Adipose tissue (tissue), 3 donors: ENCODE data around the gene PCDHGA8. TPM values are rescaled to one million over a fixed set of nuclear protein-coding genes. Genes with fewer than 3 reads are reported as not detected.

Experiments used
- polyA plus RNA-seq, 3 donors: library from polyadenylated mRNA; stranded (reverse); fragments of 200-250 nt; gene quantifications; one replicate each; pipeline ENCODE4 v1.2.3, GENCODE V29; 2013
- donor health status: healthy with polysubstance abuse.
- donor health status: Bipolar disorder and iron deficiency.
- donor health status: healthy.

The PCDHGA8 gene
- polyA plus RNA-seq, 3 donors: 0.07 to 0.45 (median 0.10) TPM

Other genes with a start within 250 kb of the PCDHGA8 start
- gene PCDHB6, start 242.6 kb upstream of the PCDHGA8 start, polyA plus RNA-seq: under 1 TPM in 2 of 3 donors, not detected in 1; 0.33 to 0.46 TPM
- gene PCDHB7, start 220.0 kb upstream of the PCDHGA8 start, polyA plus RNA-seq: 1 to 10 TPM in 1 of 3 donors, under 1 TPM in 2; 0.20 to 1.5 (median 0.79) TPM
- 1 to 10 TPM in 1 of 3 donors, under 1 TPM in 1, not detected in 1; 0.42 to 1.2 TPM for gene PCDHB8, start 214.8 kb upstream of the PCDHGA8 start, polyA plus RNA-seq
- gene PCDHB16, start 210.2 kb upstream of the PCDHGA8 start, polyA plus RNA-seq: 1 to 10 TPM in 1 of 3 donors, under 1 TPM in 2; 0.72 to 1.4 (median 0.90) TPM
- gene PCDHB9, start 205.5 kb upstream of the PCDHGA8 start, polyA plus RNA-seq: under 1 TPM; 0.38 to 0.88 (median 0.79) TPM
- gene PCDHB10, start 200.3 kb upstream of the PCDHGA8 start, polyA plus RNA-seq: 1 to 10 TPM in 1 of 3 donors, under 1 TPM in 2; 0.41 to 1.1 (median 0.67) TPM
- 1 to 10 TPM in 2 of 3 donors, under 1 TPM in 1; 0.45 to 1.4 (median 1.0) TPM for gene PCDHB11, start 193.0 kb upstream of the PCDHGA8 start, polyA plus RNA-seq
- 1 to 10 TPM in 2 of 3 donors, under 1 TPM in 1; 0.81 to 1.2 (median 1.2) TPM for gene PCDHB12, start 183.9 kb upstream of the PCDHGA8 start, polyA plus RNA-seq
- 1 to 10 TPM in 2 of 3 donors, under 1 TPM in 1; 0.34 to 1.7 (median 1.3) TPM for gene PCDHB13, start 178.7 kb upstream of the PCDHGA8 start, polyA plus RNA-seq
- gene PCDHB14, start 169.3 kb upstream of the PCDHGA8 start, polyA plus RNA-seq: 1 to 10 TPM; 1.3 to 2.5 (median 1.4) TPM
- gene PCDHB15, start 147.2 kb upstream of the PCDHGA8 start, polyA plus RNA-seq: 1 to 10 TPM in 2 of 3 donors, under 1 TPM in 1; 0.79 to 3.2 (median 2.0) TPM
- gene SLC25A2, start 88.6 kb upstream of the PCDHGA8 start, polyA plus RNA-seq: under 1 TPM in 1 of 3 donors, not detected in 2; 0.03 TPM
- 10 to 100 TPM; 32.2 to 62.0 (median 59.1) TPM for gene TAF7, start 71.8 kb upstream of the PCDHGA8 start, polyA plus RNA-seq
- under 1 TPM in 2 of 3 donors, not detected in 1; 0.10 to 0.25 TPM for gene PCDHGA1, start 62.1 kb upstream of the PCDHGA8 start, polyA plus RNA-seq
- 1 to 10 TPM in 1 of 3 donors, under 1 TPM in 2; 0.56 to 1.3 (median 0.89) TPM for gene PCDHGA2, start 53.9 kb upstream of the PCDHGA8 start, polyA plus RNA-seq
- gene PCDHGA3, start 48.8 kb upstream of the PCDHGA8 start, polyA plus RNA-seq: under 1 TPM; 0.45 to 0.82 (median 0.54) TPM
- under 1 TPM; 0.11 to 0.36 (median 0.30) TPM for gene PCDHGB1, start 42.5 kb upstream of the PCDHGA8 start, polyA plus RNA-seq
- under 1 TPM; 0.34 to 0.98 (median 0.82) TPM for gene PCDHGA4, start 37.6 kb upstream of the PCDHGA8 start, polyA plus RNA-seq
- under 1 TPM; 0.58 to 0.90 (median 0.71) TPM for gene PCDHGB2, start 32.6 kb upstream of the PCDHGA8 start, polyA plus RNA-seq
- under 1 TPM; 0.34 to 0.52 (median 0.43) TPM for gene PCDHGA5, start 28.5 kb upstream of the PCDHGA8 start, polyA plus RNA-seq
- under 1 TPM; 0.34 to 0.52 (median 0.40) TPM for gene PCDHGB3, start 22.4 kb upstream of the PCDHGA8 start, polyA plus RNA-seq
- gene PCDHGA6, start 18.7 kb upstream of the PCDHGA8 start, polyA plus RNA-seq: 1 to 10 TPM in 1 of 3 donors, under 1 TPM in 2; 0.45 to 1.3 (median 0.83) TPM
- under 1 TPM; 0.11 to 0.38 (median 0.31) TPM for gene PCDHGA7, start 9.9 kb upstream of the PCDHGA8 start, polyA plus RNA-seq
- 1 to 10 TPM in 1 of 3 donors, under 1 TPM in 2; 0.34 to 1.2 (median 0.60) TPM for gene PCDHGB4, start 4.9 kb upstream of the PCDHGA8 start, polyA plus RNA-seq
- 1 to 10 TPM in 2 of 3 donors, under 1 TPM in 1; 0.11 to 3.1 (median 2.3) TPM for gene PCDHGB5, start 5.3 kb downstream of the PCDHGA8 start, polyA plus RNA-seq
- gene PCDHGA9, start 10.1 kb downstream of the PCDHGA8 start, polyA plus RNA-seq: under 1 TPM; 0.51 to 0.89 (median 0.67) TPM
- gene PCDHGB6, start 15.4 kb downstream of the PCDHGA8 start, polyA plus RNA-seq: 1 to 10 TPM; 1.0 to 2.4 (median 1.0) TPM
- gene PCDHGA10, start 20.4 kb downstream of the PCDHGA8 start, polyA plus RNA-seq: 1 to 10 TPM in 1 of 3 donors, under 1 TPM in 2; 0.64 to 1.8 (median 0.79) TPM
- 1 to 10 TPM; 2.3 to 4.9 (median 2.6) TPM for gene PCDHGB7, start 25.0 kb downstream of the PCDHGA8 start, polyA plus RNA-seq
- 1 to 10 TPM in 1 of 3 donors, under 1 TPM in 2; 0.32 to 1.1 (median 0.79) TPM for gene PCDHGA11, start 28.4 kb downstream of the PCDHGA8 start, polyA plus RNA-seq
- 1 to 10 TPM in 2 of 3 donors, under 1 TPM in 1; 0.48 to 2.0 (median 1.2) TPM for gene PCDHGA12, start 37.9 kb downstream of the PCDHGA8 start, polyA plus RNA-seq
- 100 to 1,000 TPM in 1 of 3 donors, 10 to 100 TPM in 2; 21.7 to 106 (median 37.2) TPM for gene PCDHGC3, start 83.3 kb downstream of the PCDHGA8 start, polyA plus RNA-seq
- gene PCDHGC4, start 92.4 kb downstream of the PCDHGA8 start, polyA plus RNA-seq: under 1 TPM; 0.05 to 0.34 (median 0.15) TPM
- under 1 TPM; 0.06 to 0.56 (median 0.07) TPM for gene PCDHGC5, start 96.4 kb downstream of the PCDHGA8 start, polyA plus RNA-seq
- 10 to 100 TPM; 30.1 to 33.4 (median 31.9) TPM for gene DIAPH1, start 226.4 kb downstream of the PCDHGA8 start, polyA plus RNA-seq
- 10 to 100 TPM; 27.2 to 53.6 (median 35.3) TPM for gene HDAC3, start 244.2 kb downstream of the PCDHGA8 start, polyA plus RNA-seq
- 1 to 10 TPM; 1.4 to 2.6 (median 1.5) TPM for gene RELL2, start 244.4 kb downstream of the PCDHGA8 start, polyA plus RNA-seq